HEK293 (cell line): ENCODE data around the gene SAP30.

ENCODE experiments used
- GLI4 ChIP-seq: fragments of 450-650 bp; formaldehyde crosslinking; IDR thresholded peaks from 2 replicates; pipeline ENCODE4 v1.5.1; 2016; ENCODE audit warnings: missing biosample characterization, missing genetic modification characterization
- GLIS2 ChIP-seq: fragments of 450-650 bp; formaldehyde crosslinking; IDR thresholded peaks from 2 replicates; pipeline ENCODE4 v1.5.1; 2016; ENCODE audit warnings: missing biosample characterization, missing genetic modification characterization
- HOXC10 ChIP-seq: sonication (generic); formaldehyde crosslinking; IDR thresholded peaks from 2 replicates; pipeline ENCODE4 v1.8.1; 2023; ENCODE audit warnings: mild to moderate bottlenecking, missing genetic modification reagents
- REPIN1 ChIP-seq: fragments of 450-650 bp; formaldehyde crosslinking; IDR thresholded peaks from 2 replicates; pipeline ENCODE4 v1.5.1; 2017; ENCODE audit warnings: missing biosample characterization, missing genetic modification characterization, low read depth
- SCRT1 ChIP-seq: fragments of 450-650 bp; formaldehyde crosslinking; IDR thresholded peaks from 2 replicates; pipeline ENCODE4 v1.5.1; 2016; ENCODE audit warnings: missing biosample characterization, missing genetic modification characterization, borderline replicate concordance
- SP3 ChIP-seq: fragments of 450-650 bp; formaldehyde crosslinking; IDR thresholded peaks from 2 replicates; pipeline ENCODE4 v1.5.1; 2016; ENCODE audit warnings: missing biosample characterization, missing genetic modification characterization
- ZNF19 ChIP-seq: fragments of 450-650 bp; formaldehyde crosslinking; IDR thresholded peaks from 2 replicates; pipeline ENCODE4; 2016; ENCODE audit warnings: missing biosample characterization, missing genetic modification characterization, low read depth
- ZNF354C ChIP-seq: fragments of 450-650 bp; formaldehyde crosslinking; IDR thresholded peaks from 2 replicates; pipeline ENCODE4 v1.5.1; 2016; ENCODE audit warnings: missing biosample characterization, missing genetic modification characterization, low read depth, borderline replicate concordance
- ZNF391 ChIP-seq: fragments of 450-650 bp; formaldehyde crosslinking; IDR thresholded peaks from 2 replicates; pipeline ENCODE4 v1.5.1; 2016; ENCODE audit warnings: low read depth, missing biosample characterization, missing genetic modification characterization, borderline replicate concordance
- ZNF416 ChIP-seq: fragments of 450-650 bp; formaldehyde crosslinking; IDR thresholded peaks from 2 replicates; pipeline ENCODE4 v1.5.1; 2016; ENCODE audit warnings: missing biosample characterization, missing genetic modification characterization
- ZNF596 ChIP-seq: fragments of 450-650 bp; IDR thresholded peaks from 2 replicates; pipeline ENCODE4 v1.5.0; 2018; ENCODE audit warnings: missing biosample characterization, mild to moderate bottlenecking, missing genetic modification characterization, moderate library complexity
- ZNF610 ChIP-seq: fragments of 450-650 bp; formaldehyde crosslinking; IDR thresholded peaks from 2 replicates; pipeline ENCODE4 v1.5.1; 2016; ENCODE audit warnings: missing biosample characterization, missing genetic modification characterization, borderline replicate concordance
- ZNF830 ChIP-seq: fragments of 450-650 bp; IDR thresholded peaks from 2 replicates; pipeline ENCODE4 v1.5.0; 2018; ENCODE audit warnings: missing biosample characterization, missing genetic modification characterization, low read depth, mild to moderate bottlenecking, moderate library complexity
- ZNF843 ChIP-seq: fragments of 450-650 bp; formaldehyde crosslinking; IDR thresholded peaks from 2 replicates; pipeline ENCODE4 v1.5.1; 2016; ENCODE audit warnings: missing biosample characterization, missing genetic modification characterization
- TF ChIP-seq, protein P1 (sequence below): IDR thresholded peaks from 2 replicates; pipeline ENCODE4 v1.6.1; 2011; ENCODE audit warnings: mild to moderate bottlenecking, low read depth, low read length, borderline replicate concordance
- TF ChIP-seq, protein P2 (sequence below): fragments of 450-650 bp; formaldehyde crosslinking; IDR thresholded peaks from 2 replicates; pipeline ENCODE4 v1.5.1; 2017; ENCODE audit warnings: missing biosample characterization, missing genetic modification characterization
- TF ChIP-seq, protein P3 (sequence below): fragments of 450-650 bp; formaldehyde crosslinking; IDR thresholded peaks from 2 replicates; pipeline ENCODE4 v1.5.1; 2017; ENCODE audit warnings: missing biosample characterization, missing genetic modification characterization
- TF ChIP-seq, protein P4 (sequence below): fragments of 450-650 bp; formaldehyde crosslinking; IDR thresholded peaks from 2 replicates; pipeline ENCODE4 v1.5.1; 2016; ENCODE audit warnings: missing biosample characterization, missing genetic modification characterization
- TF ChIP-seq, protein P5 (sequence below): fragments of 450-650 bp; formaldehyde crosslinking; IDR thresholded peaks from 2 replicates; pipeline ENCODE4 v1.5.1; 2016; ENCODE audit warnings: missing biosample characterization, missing genetic modification characterization
- TF ChIP-seq, protein P6 (sequence below): fragments of 450-650 bp; formaldehyde crosslinking; IDR thresholded peaks from 2 replicates; pipeline ENCODE4 v1.5.1; 2016; ENCODE audit warnings: missing biosample characterization, missing genetic modification characterization
- TF ChIP-seq, protein P7 (sequence below): fragments of 450-650 bp; formaldehyde crosslinking; IDR thresholded peaks from 2 replicates; pipeline ENCODE4 v1.5.0; 2017; ENCODE audit warnings: missing biosample characterization, missing genetic modification characterization, borderline replicate concordance
- TF ChIP-seq, protein P8 (sequence below): fragments of 450-650 bp; IDR thresholded peaks from 2 replicates; pipeline ENCODE4 v1.5.1; 2018; ENCODE audit warnings: missing biosample characterization, missing genetic modification characterization

SAP30 gene

DNA sequence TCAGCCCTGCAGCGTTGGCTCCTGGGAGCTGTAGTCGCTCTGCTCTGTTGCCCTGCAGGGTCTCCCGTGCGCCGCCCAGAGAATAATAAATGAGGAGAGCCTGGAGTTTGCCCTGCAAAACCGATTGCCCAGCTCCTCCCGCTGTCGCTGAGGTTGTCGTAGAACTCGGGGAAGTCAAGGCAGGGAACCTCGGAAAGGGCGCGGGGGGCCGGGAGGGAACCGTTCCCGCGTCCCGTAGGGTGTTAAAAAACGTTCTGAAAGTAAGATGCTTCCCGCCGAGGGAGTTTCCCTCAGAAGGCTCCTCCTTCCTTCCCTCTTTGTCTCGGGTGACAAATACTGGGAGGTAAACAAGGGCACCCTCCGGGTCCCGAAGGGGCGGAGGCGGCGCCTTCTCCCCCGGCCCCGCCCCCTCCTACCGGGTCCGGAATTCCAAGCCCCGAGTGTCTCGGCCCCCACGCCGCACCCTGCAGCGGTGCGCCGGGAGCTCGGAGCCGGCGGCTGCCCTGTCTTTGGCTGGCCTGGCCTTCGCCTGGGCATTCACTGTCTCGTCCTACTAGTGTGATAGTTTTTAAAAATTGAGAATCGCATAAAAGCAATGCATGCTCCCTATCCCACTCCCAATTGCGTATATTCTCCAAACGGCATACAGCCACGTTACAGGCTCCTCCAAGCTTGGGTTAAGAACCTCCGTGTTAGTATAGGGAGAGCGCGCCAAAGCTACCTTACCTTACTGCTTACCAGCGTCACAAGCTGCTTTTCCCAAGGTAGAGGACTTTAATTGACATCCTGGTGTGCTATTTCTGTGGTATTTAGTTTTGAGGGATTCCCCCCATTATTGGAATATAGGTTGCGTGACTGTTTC, 35.6 kb upstream of the SAP30 start (continued):
- TF ChIP-seq ZNF391 (tag by site-specific recombination) (no peak), GLIS2 (tag by site-specific recombination) (peak; percentile 82), ZNF830 (tag by site-specific recombination) (no peak), ZNF596 (tag by site-specific recombination) (no peak), ZNF19 (tag by site-specific recombination) (no peak), REPIN1 (tag by site-specific recombination) (no peak), ZNF416 (tag by site-specific recombination) (no peak), SCRT1 (tag by site-specific recombination) (no peak), GLI4 (tag by site-specific recombination) (no peak), HOXC10 (CRISPR knock-in tag) (no peak), ZNF843 (tag by site-specific recombination) (no peak), ZNF610 (tag by site-specific recombination) (no peak), ZNF354C (tag by site-specific recombination) (no peak), SP3 (tag by site-specific recombination) (peak; percentile 33)
- TF ChIP-seq, protein P1, sequence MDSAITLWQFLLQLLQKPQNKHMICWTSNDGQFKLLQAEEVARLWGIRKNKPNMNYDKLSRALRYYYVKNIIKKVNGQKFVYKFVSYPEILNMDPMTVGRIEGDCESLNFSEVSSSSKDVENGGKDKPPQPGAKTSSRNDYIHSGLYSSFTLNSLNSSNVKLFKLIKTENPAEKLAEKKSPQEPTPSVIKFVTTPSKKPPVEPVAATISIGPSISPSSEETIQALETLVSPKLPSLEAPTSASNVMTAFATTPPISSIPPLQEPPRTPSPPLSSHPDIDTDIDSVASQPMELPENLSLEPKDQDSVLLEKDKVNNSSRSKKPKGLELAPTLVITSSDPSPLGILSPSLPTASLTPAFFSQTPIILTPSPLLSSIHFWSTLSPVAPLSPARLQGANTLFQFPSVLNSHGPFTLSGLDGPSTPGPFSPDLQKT: no peak
- TF ChIP-seq, protein P2, sequence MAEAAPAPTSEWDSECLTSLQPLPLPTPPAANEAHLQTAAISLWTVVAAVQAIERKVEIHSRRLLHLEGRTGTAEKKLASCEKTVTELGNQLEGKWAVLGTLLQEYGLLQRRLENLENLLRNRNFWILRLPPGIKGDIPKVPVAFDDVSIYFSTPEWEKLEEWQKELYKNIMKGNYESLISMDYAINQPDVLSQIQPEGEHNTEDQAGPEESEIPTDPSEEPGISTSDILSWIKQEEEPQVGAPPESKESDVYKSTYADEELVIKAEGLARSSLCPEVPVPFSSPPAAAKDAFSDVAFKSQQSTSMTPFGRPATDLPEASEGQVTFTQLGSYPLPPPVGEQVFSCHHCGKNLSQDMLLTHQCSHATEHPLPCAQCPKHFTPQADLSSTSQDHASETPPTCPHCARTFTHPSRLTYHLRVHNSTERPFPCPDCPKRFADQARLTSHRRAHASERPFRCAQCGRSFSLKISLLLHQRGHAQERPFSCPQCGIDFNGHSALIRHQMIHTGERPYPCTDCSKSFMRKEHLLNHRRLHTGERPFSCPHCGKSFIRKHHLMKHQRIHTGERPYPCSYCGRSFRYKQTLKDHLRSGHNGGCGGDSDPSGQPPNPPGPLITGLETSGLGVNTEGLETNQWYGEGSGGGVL (tag by site-specific recombination): no peak; the same call in 1 of the 2 replicates
- TF ChIP-seq, protein P3, sequence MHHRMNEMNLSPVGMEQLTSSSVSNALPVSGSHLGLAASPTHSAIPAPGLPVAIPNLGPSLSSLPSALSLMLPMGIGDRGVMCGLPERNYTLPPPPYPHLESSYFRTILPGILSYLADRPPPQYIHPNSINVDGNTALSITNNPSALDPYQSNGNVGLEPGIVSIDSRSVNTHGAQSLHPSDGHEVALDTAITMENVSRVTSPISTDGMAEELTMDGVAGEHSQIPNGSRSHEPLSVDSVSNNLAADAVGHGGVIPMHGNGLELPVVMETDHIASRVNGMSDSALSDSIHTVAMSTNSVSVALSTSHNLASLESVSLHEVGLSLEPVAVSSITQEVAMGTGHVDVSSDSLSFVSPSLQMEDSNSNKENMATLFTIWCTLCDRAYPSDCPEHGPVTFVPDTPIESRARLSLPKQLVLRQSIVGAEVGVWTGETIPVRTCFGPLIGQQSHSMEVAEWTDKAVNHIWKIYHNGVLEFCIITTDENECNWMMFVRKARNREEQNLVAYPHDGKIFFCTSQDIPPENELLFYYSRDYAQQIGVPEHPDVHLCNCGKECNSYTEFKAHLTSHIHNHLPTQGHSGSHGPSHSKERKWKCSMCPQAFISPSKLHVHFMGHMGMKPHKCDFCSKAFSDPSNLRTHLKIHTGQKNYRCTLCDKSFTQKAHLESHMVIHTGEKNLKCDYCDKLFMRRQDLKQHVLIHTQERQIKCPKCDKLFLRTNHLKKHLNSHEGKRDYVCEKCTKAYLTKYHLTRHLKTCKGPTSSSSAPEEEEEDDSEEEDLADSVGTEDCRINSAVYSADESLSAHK (tag by site-specific recombination): no peak
- TF ChIP-seq, protein P4, sequence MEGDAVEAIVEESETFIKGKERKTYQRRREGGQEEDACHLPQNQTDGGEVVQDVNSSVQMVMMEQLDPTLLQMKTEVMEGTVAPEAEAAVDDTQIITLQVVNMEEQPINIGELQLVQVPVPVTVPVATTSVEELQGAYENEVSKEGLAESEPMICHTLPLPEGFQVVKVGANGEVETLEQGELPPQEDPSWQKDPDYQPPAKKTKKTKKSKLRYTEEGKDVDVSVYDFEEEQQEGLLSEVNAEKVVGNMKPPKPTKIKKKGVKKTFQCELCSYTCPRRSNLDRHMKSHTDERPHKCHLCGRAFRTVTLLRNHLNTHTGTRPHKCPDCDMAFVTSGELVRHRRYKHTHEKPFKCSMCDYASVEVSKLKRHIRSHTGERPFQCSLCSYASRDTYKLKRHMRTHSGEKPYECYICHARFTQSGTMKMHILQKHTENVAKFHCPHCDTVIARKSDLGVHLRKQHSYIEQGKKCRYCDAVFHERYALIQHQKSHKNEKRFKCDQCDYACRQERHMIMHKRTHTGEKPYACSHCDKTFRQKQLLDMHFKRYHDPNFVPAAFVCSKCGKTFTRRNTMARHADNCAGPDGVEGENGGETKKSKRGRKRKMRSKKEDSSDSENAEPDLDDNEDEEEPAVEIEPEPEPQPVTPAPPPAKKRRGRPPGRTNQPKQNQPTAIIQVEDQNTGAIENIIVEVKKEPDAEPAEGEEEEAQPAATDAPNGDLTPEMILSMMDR (tag by site-specific recombination): no peak
- TF ChIP-seq, protein P5, sequence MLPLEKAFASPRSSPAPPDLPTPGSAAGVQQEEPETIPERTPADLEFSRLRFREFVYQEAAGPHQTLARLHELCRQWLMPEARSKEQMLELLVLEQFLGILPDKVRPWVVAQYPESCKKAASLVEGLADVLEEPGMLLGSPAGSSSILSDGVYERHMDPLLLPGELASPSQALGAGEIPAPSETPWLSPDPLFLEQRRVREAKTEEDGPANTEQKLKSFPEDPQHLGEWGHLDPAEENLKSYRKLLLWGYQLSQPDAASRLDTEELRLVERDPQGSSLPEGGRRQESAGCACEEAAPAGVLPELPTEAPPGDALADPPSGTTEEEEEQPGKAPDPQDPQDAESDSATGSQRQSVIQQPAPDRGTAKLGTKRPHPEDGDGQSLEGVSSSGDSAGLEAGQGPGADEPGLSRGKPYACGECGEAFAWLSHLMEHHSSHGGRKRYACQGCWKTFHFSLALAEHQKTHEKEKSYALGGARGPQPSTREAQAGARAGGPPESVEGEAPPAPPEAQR (tag by site-specific recombination): no peak
- TF ChIP-seq, protein P6, sequence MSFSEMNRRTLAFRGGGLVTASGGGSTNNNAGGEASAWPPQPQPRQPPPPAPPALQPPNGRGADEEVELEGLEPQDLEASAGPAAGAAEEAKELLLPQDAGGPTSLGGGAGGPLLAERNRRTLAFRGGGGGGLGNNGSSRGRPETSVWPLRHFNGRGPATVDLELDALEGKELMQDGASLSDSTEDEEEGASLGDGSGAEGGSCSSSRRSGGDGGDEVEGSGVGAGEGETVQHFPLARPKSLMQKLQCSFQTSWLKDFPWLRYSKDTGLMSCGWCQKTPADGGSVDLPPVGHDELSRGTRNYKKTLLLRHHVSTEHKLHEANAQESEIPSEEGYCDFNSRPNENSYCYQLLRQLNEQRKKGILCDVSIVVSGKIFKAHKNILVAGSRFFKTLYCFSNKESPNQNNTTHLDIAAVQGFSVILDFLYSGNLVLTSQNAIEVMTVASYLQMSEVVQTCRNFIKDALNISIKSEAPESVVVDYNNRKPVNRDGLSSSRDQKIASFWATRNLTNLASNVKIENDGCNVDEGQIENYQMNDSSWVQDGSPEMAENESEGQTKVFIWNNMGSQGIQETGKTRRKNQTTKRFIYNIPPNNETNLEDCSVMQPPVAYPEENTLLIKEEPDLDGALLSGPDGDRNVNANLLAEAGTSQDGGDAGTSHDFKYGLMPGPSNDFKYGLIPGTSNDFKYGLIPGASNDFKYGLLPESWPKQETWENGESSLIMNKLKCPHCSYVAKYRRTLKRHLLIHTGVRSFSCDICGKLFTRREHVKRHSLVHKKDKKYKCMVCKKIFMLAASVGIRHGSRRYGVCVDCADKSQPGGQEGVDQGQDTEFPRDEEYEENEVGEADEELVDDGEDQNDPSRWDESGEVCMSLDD (tag by site-specific recombination): peak; percentile 43
- TF ChIP-seq, protein P7, sequence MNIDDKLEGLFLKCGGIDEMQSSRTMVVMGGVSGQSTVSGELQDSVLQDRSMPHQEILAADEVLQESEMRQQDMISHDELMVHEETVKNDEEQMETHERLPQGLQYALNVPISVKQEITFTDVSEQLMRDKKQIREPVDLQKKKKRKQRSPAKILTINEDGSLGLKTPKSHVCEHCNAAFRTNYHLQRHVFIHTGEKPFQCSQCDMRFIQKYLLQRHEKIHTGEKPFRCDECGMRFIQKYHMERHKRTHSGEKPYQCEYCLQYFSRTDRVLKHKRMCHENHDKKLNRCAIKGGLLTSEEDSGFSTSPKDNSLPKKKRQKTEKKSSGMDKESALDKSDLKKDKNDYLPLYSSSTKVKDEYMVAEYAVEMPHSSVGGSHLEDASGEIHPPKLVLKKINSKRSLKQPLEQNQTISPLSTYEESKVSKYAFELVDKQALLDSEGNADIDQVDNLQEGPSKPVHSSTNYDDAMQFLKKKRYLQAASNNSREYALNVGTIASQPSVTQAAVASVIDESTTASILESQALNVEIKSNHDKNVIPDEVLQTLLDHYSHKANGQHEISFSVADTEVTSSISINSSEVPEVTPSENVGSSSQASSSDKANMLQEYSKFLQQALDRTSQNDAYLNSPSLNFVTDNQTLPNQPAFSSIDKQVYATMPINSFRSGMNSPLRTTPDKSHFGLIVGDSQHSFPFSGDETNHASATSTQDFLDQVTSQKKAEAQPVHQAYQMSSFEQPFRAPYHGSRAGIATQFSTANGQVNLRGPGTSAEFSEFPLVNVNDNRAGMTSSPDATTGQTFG: no peak
- TF ChIP-seq, protein P8, sequence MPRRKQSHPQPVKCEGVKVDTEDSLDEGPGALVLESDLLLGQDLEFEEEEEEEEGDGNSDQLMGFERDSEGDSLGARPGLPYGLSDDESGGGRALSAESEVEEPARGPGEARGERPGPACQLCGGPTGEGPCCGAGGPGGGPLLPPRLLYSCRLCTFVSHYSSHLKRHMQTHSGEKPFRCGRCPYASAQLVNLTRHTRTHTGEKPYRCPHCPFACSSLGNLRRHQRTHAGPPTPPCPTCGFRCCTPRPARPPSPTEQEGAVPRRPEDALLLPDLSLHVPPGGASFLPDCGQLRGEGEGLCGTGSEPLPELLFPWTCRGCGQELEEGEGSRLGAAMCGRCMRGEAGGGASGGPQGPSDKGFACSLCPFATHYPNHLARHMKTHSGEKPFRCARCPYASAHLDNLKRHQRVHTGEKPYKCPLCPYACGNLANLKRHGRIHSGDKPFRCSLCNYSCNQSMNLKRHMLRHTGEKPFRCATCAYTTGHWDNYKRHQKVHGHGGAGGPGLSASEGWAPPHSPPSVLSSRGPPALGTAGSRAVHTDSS (tag by site-specific recombination): 0 out of 2 replicates have a peak, but pooled peaks have one; percentile 43
